GM19468 (cell line): ENCODE data around the gene STEAP3.

Source experiments
- ATAC-seq: cut with Tn5 transposase; IDR thresholded peaks from one replicate; pipeline ENCODE4 v1.9.1; 2021; ENCODE audit warnings: mild to moderate bottlenecking, moderate library complexity, moderate number of reproducible peaks; ENCODE audit not compliant: unreplicated experiment; ENCODE audit errors: extremely low read depth

The STEAP3 gene

GRCh38 chr2:119197126-119197405, 26.6 kb upstream of the STEAP3 start:
- ATAC-seq: no peak

DNA sequence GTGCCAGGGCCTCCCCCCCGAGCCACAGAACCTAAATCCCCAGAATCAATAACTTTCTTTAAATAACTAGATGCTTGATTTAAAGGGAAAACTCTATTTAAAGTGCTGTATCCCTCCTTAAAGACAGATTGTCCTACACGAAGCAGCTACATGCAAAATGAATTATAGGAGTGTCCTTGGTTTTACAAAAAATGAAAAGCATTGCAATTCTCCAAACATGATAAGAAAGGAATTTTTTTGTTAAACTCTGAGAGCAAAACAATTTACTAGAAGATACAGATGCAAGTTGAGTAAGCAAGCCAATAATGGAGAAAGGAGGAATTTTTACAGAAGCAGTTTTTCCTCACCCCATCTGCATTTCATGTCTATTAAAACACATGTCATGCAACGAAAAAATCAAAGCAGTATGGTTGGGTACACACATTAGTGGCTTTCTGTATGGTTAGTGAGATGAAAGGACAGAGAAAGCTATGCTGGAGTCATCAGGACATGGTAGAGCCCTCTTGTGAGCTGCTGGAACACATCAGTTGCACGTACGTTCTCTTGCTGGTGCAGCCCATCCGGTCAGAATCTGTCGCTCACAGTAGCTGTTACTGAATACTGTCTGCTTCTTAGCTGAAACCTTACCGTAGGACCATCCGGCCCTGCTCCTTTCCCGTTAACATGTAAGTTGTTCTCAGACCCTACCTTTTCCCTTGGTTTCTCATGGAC, 25.9 kb upstream of the STEAP3 start:
- ATAC-seq: no peak

DNA sequence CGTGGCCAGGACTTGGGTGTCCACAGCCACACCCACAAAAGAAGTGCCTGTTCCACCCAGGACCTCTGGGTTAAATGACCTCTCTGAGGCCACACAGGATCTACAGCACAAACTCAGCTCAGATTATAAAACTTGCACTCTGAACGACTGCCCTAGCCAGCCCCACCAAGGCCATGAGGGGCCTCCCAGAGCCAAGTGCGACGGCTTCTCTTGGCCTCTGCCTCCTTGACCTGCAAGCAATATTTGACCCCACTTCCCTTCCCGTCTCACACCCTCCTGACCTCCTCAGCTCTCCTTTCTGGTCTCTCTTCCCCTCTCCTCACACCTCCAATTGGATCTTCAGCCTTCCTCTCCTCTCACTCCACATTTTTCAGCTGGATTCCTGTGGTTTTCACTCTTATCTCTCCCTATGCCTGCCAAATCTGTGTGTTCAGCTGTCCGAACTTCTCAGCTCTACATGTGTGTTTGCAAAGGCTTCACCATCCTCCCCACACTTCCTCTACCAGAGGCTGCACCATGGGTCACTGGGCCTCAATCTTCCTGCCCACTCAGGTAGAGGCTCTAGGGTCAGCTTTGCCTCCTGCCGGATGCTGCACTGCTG, 25.3 kb upstream of the STEAP3 start:
- ATAC-seq: no peak

DNA sequence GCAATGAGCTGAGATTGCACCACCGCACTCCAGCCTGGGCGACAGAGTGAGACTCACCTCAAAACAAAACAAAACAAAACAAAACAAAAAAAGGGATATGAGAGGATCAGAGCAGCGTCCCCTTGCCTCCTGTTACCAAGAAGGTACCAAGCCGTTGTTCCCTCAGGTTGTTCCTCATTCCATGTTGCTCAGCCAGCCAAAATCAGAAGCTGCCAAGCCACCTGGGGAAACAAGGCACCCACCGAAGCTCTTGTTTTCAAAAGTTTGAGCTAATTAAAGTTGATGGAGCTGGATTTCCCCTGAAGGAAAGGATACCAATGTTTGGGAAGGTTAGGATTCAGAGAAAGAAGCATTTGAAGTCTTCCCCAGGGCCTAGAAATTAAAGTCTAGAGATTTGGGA, 21.8 kb upstream of the STEAP3 start:
- ATAC-seq: no peak

DNA sequence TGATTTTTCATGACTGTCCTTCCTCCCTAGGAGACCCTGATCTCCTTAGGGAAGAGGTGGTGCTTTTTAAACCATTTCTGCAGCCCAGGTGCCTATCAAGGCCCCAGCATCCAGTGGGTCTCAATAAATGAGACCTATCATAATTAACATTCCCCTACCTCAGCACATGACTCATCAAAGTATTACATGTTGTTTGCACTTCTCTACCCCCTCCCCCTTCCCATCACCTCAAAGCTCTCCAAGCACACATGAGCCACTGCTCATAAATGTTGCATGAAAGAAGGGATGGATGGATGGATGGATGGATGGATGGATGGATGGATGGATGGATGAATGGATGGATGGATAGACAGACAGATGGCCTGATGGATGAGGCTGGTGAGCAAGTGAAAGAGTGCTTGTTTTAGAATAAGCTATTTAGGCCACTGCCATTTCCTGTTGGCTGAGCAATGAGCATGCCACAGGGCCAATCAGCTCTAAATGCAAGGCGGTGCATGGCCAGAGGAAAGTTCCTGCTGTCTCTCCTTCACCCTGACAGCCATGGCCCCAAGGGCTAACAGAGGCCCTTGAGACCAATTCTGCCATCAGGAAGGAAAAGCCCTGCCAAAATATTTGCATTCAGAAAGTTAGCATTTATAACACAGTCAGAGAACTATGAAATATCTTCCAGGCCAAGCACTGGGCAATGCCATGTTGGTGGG, 20.9 kb upstream of the STEAP3 start:
- no peak for ATAC-seq

DNA sequence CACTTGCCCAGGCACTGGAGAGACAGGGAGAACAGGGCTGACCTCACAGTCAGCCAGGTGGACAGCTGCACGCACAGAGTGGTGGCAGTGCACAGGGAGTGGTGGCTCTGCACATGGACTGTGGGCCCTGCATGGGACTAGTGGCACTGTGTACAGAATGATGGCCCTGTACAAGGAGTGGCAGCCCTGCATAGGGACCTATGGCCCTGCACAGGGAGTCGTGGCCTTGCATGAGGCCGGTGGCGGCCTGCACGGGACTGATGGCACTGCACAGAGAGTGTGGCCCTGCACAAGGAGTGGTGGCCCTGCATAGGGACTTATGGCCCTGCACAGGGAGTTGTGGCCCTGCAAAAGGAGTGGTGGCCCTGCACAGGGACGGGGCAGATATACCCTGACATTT, 19.1 kb upstream of the STEAP3 start:
- no peak for ATAC-seq

DNA sequence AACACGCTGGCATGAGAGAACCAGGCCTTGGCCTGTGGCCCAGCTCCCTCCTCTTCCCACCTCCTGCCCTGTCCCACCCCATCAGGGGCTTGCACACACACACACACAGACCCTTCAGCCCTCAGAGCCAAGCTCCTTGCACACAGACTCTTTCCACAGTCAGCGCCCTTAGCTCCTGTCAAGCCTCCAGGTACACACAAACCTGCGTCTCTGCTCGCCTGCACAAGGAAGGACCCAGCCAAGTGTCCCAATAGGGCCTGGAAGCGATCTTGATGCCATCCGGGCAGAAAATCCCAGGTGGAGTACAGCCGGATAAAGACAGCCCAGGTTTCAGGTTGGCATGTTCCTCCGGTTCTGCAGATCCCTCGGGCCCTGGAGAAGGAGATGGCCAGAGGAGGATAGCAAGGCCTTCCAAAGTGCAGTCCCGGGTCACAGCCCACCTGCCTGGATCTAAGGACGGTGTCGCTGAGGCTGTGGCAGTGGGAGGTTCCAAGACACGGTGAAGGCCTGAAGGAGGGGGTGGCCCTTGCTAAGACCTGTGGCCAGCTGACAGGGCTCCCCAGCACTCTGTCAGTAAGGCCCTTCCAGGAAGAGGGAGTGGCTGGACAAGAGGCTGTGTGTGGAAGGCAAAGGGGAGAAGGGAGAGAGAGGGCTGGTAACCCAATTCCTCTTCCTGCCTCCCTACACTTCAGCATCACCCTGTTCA, 18.5 kb upstream of the STEAP3 start:
- ATAC-seq: no peak

DNA sequence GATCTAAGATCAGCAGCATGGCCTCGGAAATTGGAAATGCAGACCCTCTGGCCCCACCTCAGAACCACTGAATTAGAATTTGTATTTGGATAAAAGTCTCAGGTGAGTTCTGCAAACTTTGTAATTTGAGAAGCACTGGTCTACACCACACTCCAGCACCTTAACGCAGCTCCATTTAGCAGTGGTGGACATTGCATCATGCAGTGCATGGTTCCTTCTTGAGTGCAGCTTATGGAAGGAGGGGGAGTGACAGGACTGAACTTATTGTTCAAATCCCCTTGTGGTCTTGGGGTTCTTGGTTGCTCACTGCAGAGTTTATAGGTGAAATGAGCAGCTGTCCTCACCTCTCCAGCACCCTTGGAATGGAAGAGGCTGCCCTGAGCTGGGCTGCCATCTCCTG, 17.4 kb upstream of the STEAP3 start:
- no peak for ATAC-seq

GRCh38 chr2:119207447-119207846, 16.2 kb upstream of the STEAP3 start:
- ATAC-seq: no peak

DNA sequence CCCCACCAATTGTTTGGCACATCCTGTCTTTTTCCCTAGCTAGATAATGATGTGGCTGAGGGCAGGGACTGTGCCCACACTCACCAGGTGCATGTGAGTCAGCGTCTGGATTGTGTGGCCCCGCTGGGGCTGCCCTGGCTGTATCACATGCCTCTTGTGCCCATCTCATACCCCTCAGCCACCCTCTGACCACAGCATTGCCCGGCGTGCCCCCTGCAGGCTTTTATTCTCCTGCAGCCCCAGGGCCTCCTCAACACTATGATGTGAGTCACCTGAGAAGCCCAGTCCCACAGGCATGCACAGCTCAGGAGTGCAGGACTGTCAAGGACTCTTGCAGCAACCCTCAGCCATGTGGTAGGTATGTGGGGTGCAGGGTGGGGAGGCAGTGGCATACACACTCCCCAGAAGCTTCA, 14.8 kb upstream of the STEAP3 start:
- no peak for ATAC-seq

DNA sequence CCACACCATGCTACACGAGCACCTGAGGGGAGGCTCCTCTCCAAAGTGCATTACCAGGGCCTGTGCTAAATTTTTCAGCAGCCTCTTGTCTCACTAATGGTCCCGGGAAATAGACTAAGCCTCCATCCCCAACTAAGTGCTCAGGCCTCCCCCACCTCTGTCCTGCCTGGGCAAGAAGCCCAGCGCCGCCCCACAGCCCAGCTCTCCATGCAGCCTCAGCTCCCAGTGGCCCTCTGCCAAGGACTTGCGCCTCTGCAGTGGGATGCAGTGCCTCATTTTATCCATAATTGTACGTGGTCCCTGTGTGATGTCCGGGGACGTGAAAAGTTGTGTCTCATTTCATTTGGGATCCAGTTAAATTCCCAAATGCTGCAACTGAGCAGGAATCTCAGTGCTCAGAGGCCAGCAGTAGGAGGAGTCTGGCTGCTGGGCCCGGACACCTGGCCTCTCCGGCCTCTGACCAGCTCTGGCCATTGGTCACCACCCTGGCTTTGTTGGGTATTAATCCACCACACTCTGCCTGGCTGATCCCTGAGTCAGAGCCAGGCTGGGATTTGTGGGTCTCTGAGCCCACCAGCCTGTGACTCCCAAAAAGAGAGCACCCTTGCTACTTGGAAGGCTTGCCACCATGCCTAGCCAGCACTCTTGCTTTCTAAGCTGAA, 11.4 kb upstream of the STEAP3 start:
- no peak for ATAC-seq

- no peak for ATAC-seq
Observed at GRCh38 chr2:119214453-119215037, 9.1 kb upstream of the STEAP3 start.

DNA sequence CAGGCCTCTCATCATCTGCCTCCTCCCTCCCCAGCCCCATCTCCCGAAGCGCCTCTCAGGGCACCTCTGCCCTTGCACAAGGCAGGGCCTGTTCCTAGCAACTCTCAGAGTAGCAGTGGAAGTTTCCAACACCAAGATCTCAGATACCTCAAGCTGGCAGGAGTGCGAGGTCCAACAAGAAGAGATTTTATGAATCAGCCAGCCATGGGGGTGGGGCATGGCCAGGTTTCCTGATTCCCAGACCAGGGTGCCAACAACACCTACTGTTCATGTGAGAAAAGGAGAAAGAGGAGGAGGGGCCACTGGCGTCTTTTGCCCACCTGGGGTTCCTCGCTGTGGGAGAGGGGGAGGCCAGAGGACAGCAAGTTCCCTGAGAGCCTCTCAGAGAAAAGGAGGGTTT, 6.6 kb upstream of the STEAP3 start:
- no peak for ATAC-seq

GRCh38 chr2:119218478-119219064, 5.1 kb upstream of the STEAP3 start:
- ATAC-seq: no peak

DNA sequence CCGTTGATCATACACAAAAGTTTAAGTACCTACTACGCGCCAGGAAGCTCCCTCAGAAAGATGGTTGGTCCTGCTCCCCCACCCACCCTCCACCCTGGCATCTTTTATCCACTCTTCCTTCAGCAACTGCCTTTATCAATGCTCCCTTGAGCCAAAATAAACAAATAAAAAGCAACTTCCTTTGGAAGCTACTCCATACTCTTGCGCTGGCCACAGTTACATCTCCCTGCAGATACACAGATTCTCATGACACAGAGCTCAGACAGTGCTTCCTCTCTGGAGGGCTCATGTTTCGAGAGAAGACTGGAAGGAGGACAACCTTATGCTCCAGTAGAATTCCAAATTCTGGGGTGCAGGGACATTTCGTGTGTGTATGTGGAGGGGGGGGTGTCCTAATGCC, 3.8 kb upstream of the STEAP3 start:
- ATAC-seq: no peak

GRCh38 chr2:119220720-119221301, 2.8 kb upstream of the STEAP3 start:
- no peak for ATAC-seq

DNA sequence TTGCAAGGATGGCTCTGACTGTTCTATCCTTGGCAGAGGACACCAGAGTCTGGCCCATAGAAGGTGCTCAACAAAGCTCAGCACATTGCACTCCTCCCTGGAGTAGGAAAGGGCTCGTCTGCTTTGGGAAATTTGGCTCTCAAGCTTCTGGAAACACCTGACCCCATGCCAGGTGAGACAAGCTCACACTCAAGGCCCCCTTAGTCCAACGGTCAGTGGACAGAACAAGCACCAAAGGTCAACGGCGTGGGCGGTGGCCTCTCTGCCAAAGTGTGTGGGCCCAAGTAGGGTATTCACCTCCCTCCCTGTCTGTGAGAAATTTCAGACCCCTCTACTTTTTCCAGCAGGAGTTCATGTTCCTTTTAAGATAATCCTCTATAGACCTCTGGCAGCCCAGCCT, 2.0 kb upstream of the STEAP3 start:
- ATAC-seq: no peak

GRCh38 chr2:119222213-119222612, 1.4 kb upstream of the STEAP3 start:
- ATAC-seq: no peak

- ATAC-seq: no peak
Observed at GRCh38 chr2:119222863-119223520, 642 bp upstream of the STEAP3 start.
